GM23248 (cell line): ENCODE measurements around the gene SLC1A2.

Experiments
- EZH2 ChIP-seq: fragments of 200-600 bp; sonication (generic); IDR thresholded peaks from 2 replicates; pipeline ENCODE4 v1.6.1; 2018; ENCODE audit warnings: antibody characterized with exemption, mild to moderate bottlenecking; ENCODE audit not compliant: insufficient read depth, poor library complexity, severe bottlenecking
- EZH2phosphoT487 ChIP-seq: fragments of 200-600 bp; sonication (generic); IDR thresholded peaks from 2 replicates; pipeline ENCODE4 v1.6.1; 2018; ENCODE audit warnings: antibody characterized with exemption, moderate library complexity, mild to moderate bottlenecking, low read depth; ENCODE audit not compliant: insufficient read depth

- TF ChIP-seq EZH2 (no peak), EZH2phosphoT487 (no peak)
Measured at GRCh38 chr11:35355102-35355749, 64.1 kb downstream of the SLC1A2 start.
